ENCODE results near the gene MKNK2. TPM values are rescaled to one million over a fixed set of nuclear protein-coding genes. Genes with fewer than 3 reads are reported as not detected.

Gene MKNK2
- total and polyA plus RNA-seq, 2 of the 13 experiments (the other 11 are each of a cell fraction or from before 2014, with no cell fraction given) = 44.9 to 112 TPM

GRCh38 chr19:2055931-2056836 lies 5.1 kb upstream of the MKNK2 start (continued):
- TF ChIP-seq ZKSCAN1 (IDR thresholded peaks at IDR 0.05; ENCODE audit: low read length) (no peak), KLF11 (CRISPR knock-in tag; IDR thresholded peaks at IDR 0.05) (no peak), ZNF235 (CRISPR knock-in tag; IDR thresholded peaks at IDR 0.05; ENCODE audit: borderline replicate concordance) (no peak), KAT7 (CRISPR knock-in tag; IDR thresholded peaks at IDR 0.05; ENCODE audit: borderline replicate concordance) (no peak), PRMT3 (CRISPR knock-in tag; IDR thresholded peaks at IDR 0.05; ENCODE audit: borderline replicate concordance, low read depth) (no peak), MTF1 (CRISPR knock-in tag; IDR thresholded peaks at IDR 0.05) (no peak), SRSF4 (IDR thresholded peaks at IDR 0.05; ENCODE audit: low read depth, low read length, poor library complexity, severe bottlenecking) (no peak), ZNF484 (CRISPR knock-in tag; IDR thresholded peaks at IDR 0.05; ENCODE audit: borderline replicate concordance, low read depth) (no peak)
- TF ChIP-seq, protein P1, sequence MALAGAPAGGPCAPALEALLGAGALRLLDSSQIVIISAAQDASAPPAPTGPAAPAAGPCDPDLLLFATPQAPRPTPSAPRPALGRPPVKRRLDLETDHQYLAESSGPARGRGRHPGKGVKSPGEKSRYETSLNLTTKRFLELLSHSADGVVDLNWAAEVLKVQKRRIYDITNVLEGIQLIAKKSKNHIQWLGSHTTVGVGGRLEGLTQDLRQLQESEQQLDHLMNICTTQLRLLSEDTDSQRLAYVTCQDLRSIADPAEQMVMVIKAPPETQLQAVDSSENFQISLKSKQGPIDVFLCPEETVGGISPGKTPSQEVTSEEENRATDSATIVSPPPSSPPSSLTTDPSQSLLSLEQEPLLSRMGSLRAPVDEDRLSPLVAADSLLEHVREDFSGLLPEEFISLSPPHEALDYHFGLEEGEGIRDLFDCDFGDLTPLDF (CRISPR knock-in tag; IDR thresholded peaks at IDR 0.05) = no peak
- TF ChIP-seq, protein P2, sequence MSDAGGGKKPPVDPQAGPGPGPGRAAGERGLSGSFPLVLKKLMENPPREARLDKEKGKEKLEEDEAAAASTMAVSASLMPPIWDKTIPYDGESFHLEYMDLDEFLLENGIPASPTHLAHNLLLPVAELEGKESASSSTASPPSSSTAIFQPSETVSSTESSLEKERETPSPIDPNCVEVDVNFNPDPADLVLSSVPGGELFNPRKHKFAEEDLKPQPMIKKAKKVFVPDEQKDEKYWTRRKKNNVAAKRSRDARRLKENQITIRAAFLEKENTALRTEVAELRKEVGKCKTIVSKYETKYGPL (CRISPR knock-in tag; IDR thresholded peaks at IDR 0.05) = no peak

DNA sequence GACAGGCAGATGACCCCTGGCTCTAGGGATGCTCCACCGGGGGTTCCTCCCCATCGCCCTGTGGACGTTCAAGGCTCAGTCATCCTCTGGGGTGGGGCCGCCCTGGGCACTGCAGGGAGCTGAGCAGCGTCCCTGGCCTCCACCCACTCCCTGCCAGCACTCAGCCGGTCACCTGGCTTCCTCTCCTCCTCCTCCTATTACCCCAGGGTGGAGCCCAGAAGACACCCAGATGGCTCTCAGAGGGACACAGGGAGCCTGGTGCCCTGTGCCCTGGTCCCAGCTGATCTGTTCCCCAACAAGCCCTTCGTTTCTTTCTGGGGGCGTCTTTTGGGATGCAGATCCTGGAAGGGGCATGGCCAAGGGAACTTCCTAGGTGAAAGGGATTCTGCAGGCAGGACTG lies 3.7 kb upstream of the MKNK2 start:
- CTCF ChIA-PET (ENCODE audit: low intra/inter-chr PET ratio, low total read pairs) = no interaction called here
- in situ Hi-C loops (cut with HindIII; ENCODE audit: extremely low pct_ligation_motif_present, low pct_unique_long_range_greater_than_20kb) (no loop called here), intact Hi-C loops (cut with micrococcal nuclease; ENCODE audit: unreplicated experiment) (no loop called here)
- H3K27ac ChIP-seq (ENCODE audit: extremely low read length, insufficient read depth, low read length) = no peak overlapping the region
- TF ChIP-seq, protein P3, sequence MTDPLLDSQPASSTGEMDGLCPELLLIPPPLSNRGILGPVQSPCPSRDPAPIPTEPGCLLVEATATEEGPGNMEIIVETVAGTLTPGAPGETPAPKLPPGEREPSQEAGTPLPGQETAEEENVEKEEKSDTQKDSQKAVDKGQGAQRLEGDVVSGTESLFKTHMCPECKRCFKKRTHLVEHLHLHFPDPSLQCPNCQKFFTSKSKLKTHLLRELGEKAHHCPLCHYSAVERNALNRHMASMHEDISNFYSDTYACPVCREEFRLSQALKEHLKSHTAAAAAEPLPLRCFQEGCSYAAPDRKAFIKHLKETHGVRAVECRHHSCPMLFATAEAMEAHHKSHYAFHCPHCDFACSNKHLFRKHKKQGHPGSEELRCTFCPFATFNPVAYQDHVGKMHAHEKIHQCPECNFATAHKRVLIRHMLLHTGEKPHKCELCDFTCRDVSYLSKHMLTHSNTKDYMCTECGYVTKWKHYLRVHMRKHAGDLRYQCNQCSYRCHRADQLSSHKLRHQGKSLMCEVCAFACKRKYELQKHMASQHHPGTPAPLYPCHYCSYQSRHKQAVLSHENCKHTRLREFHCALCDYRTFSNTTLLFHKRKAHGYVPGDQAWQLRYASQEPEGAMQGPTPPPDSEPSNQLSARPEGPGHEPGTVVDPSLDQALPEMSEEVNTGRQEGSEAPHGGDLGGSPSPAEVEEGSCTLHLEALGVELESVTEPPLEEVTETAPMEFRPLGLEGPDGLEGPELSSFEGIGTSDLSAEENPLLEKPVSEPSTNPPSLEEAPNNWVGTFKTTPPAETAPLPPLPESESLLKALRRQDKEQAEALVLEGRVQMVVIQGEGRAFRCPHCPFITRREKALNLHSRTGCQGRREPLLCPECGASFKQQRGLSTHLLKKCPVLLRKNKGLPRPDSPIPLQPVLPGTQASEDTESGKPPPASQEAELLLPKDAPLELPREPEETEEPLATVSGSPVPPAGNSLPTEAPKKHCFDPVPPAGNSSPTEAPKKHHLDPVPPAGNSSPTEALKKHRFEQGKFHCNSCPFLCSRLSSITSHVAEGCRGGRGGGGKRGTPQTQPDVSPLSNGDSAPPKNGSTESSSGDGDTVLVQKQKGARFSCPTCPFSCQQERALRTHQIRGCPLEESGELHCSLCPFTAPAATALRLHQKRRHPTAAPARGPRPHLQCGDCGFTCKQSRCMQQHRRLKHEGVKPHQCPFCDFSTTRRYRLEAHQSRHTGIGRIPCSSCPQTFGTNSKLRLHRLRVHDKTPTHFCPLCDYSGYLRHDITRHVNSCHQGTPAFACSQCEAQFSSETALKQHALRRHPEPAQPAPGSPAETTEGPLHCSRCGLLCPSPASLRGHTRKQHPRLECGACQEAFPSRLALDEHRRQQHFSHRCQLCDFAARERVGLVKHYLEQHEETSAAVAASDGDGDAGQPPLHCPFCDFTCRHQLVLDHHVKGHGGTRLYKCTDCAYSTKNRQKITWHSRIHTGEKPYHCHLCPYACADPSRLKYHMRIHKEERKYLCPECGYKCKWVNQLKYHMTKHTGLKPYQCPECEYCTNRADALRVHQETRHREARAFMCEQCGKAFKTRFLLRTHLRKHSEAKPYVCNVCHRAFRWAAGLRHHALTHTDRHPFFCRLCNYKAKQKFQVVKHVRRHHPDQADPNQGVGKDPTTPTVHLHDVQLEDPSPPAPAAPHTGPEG (CRISPR knock-in tag; IDR thresholded peaks at IDR 0.05) = no peak
- TF ChIP-seq FOXO1 (CRISPR knock-in tag; IDR thresholded peaks at IDR 0.05) (no peak), CREM (IDR thresholded peaks at IDR 0.05) (no peak), CREM (CRISPR knock-in tag; IDR thresholded peaks at IDR 0.05) (no peak), CAMTA2 (CRISPR knock-in tag; IDR thresholded peaks at IDR 0.05; ENCODE audit: borderline replicate concordance) (no peak)
- H4K20me1 ChIP-seq (ENCODE audit: insufficient read depth, low read length) = peaks cover 7% of the 10 kb centered on the region
- no peaks in the 10 kb centered on the region for H3K36me3 ChIP-seq (replicated peaks in 1 of 2; ENCODE audit: control insufficient read depth in 1 of 2, insufficient read depth in 2 of 2, low read length in 2 of 2)
- no peaks in the 10 kb centered on the region for H3K9me3 ChIP-seq (ENCODE audit: low read length)
- WGBS (ENCODE audit: low lambda C conversion rate) = 59% methylated on average over 7 of the region's 8 CpGs
- peaks cover 9% of the 10 kb centered on the region for H3K79me2 ChIP-seq (ENCODE audit: insufficient read depth, low read length)
- POLR2A ChIA-PET = no interaction called here
- FAIRE-seq (no peak), ATAC-seq (no peak), DNase-seq (ENCODE audit: low spot score) (no peak)
- H3K4me3 ChIP-seq (replicated peaks in 1 of 3; ENCODE audit: insufficient read depth in 1 of 3, low read depth in 2 of 3, low read length in 3 of 3) = no peak overlapping the region
- no peak overlapping the region for H2AFZ ChIP-seq (ENCODE audit: low read length)
- no peak overlapping the region for H3K9ac ChIP-seq (ENCODE audit: insufficient read depth, low read depth, low read length)
- BruUV-seq (replicated peaks) = no TSS peak
- H3K4me1 ChIP-seq (ENCODE audit: insufficient read depth, low read length) = peaks cover 82% of the 10 kb centered on the region
- H3K27me3 ChIP-seq (ENCODE audit: control insufficient read depth in 1 of 2, insufficient read depth in 2 of 2, low read length in 2 of 2) = no peaks in the 10 kb centered on the region
- no peak overlapping the region; the same call in 1 of the 2 replicates for H3K4me2 ChIP-seq (ENCODE audit: low read depth, low read length)

Measured in HepG2 (cell line).